ENCODE measurements around the gene ACSL5.

DNA sequence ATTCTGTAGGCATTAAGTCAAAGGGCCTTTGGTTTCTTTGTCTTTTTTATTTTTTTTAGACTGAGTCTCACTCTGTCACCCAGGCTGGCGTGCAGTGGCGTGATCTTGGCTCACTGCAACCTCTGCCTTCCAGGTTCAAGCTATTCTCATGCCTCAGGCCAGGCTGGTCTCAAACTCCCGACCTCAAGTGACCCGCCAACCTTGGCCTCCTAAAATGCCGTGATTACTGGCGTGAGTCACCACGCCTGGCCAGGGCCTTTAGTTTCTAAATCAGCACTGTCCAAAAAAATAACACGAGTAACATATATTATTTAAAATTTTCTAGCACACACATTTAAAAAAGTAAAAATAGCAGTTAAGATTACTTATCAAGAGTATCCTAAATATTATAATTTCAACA is 11.1 kb upstream of the ACSL5 start:
- TF ChIP-seq, protein P1, sequence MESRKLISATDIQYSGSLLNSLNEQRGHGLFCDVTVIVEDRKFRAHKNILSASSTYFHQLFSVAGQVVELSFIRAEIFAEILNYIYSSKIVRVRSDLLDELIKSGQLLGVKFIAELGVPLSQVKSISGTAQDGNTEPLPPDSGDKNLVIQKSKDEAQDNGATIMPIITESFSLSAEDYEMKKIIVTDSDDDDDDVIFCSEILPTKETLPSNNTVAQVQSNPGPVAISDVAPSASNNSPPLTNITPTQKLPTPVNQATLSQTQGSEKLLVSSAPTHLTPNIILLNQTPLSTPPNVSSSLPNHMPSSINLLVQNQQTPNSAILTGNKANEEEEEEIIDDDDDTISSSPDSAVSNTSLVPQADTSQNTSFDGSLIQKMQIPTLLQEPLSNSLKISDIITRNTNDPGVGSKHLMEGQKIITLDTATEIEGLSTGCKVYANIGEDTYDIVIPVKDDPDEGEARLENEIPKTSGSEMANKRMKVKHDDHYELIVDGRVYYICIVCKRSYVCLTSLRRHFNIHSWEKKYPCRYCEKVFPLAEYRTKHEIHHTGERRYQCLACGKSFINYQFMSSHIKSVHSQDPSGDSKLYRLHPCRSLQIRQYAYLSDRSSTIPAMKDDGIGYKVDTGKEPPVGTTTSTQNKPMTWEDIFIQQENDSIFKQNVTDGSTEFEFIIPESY (IDR thresholded peaks at IDR 0.05) = no peak
- no peak for TF ChIP-seq ASH2L (IDR thresholded peaks at IDR 0.05; ENCODE audit: borderline replicate concordance, low read depth)
- TF ChIP-seq, protein P2, sequence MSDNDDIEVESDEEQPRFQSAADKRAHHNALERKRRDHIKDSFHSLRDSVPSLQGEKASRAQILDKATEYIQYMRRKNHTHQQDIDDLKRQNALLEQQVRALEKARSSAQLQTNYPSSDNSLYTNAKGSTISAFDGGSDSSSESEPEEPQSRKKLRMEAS (IDR thresholded peaks at IDR 0.05; ENCODE audit: low read depth, low read length) = no peak
- no peak for TF ChIP-seq MYC (IDR thresholded peaks at IDR 0.05; ENCODE audit: insufficient read depth, insufficient read length, insufficient replicate concordance, low read length, severe bottlenecking)
- TF ChIP-seq, protein P3, sequence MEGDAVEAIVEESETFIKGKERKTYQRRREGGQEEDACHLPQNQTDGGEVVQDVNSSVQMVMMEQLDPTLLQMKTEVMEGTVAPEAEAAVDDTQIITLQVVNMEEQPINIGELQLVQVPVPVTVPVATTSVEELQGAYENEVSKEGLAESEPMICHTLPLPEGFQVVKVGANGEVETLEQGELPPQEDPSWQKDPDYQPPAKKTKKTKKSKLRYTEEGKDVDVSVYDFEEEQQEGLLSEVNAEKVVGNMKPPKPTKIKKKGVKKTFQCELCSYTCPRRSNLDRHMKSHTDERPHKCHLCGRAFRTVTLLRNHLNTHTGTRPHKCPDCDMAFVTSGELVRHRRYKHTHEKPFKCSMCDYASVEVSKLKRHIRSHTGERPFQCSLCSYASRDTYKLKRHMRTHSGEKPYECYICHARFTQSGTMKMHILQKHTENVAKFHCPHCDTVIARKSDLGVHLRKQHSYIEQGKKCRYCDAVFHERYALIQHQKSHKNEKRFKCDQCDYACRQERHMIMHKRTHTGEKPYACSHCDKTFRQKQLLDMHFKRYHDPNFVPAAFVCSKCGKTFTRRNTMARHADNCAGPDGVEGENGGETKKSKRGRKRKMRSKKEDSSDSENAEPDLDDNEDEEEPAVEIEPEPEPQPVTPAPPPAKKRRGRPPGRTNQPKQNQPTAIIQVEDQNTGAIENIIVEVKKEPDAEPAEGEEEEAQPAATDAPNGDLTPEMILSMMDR (IDR thresholded peaks at IDR 0.05 in 2 of 3, conservative IDR thresholded peaks at IDR 0.05 in 1 of 3; ENCODE audit: control insufficient read depth in 2 of 3, extremely low read depth in 1 of 3, insufficient read depth in 1 of 3, low read depth in 3 of 3, low read length in 3 of 3) = no peak
- TF ChIP-seq, protein P4, sequence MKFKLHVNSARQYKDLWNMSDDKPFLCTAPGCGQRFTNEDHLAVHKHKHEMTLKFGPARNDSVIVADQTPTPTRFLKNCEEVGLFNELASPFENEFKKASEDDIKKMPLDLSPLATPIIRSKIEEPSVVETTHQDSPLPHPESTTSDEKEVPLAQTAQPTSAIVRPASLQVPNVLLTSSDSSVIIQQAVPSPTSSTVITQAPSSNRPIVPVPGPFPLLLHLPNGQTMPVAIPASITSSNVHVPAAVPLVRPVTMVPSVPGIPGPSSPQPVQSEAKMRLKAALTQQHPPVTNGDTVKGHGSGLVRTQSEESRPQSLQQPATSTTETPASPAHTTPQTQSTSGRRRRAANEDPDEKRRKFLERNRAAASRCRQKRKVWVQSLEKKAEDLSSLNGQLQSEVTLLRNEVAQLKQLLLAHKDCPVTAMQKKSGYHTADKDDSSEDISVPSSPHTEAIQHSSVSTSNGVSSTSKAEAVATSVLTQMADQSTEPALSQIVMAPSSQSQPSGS (IDR thresholded peaks at IDR 0.05; ENCODE audit: low read length) = no peak
- no peak for TF ChIP-seq TCF7 (IDR thresholded peaks at IDR 0.05; ENCODE audit: borderline replicate concordance)

Data from GM12878 (cell line).